ENCODE results near the gene MORC4. TPM values are rescaled to one million over a fixed set of nuclear protein-coding genes. Genes with fewer than 3 reads are reported as not detected.

Gene MORC4
- total and polyA plus RNA-seq, 8 donors: 1.3 to 33.8 (median 6.6) TPM

DNA sequence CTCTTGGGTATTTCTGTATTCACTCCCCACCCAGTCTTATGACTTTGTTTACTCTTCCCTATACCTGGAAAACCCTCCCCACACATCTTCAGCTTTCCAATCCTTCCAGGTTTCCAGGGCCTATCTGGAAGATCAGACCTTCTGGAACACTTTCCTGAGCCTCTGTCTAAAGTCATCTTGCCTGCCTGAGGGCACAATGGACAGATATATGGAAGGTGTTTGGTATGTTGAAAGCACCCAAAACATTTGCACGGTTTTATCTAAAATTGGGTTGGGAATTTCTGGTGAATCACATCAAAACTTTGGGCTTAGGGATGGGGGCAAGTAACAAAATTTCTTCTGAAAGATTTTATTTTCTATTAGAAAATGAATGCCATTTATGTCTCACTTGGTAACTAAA, 63.8 kb downstream of the MORC4 start:
- TF ChIP-seq, protein P1, sequence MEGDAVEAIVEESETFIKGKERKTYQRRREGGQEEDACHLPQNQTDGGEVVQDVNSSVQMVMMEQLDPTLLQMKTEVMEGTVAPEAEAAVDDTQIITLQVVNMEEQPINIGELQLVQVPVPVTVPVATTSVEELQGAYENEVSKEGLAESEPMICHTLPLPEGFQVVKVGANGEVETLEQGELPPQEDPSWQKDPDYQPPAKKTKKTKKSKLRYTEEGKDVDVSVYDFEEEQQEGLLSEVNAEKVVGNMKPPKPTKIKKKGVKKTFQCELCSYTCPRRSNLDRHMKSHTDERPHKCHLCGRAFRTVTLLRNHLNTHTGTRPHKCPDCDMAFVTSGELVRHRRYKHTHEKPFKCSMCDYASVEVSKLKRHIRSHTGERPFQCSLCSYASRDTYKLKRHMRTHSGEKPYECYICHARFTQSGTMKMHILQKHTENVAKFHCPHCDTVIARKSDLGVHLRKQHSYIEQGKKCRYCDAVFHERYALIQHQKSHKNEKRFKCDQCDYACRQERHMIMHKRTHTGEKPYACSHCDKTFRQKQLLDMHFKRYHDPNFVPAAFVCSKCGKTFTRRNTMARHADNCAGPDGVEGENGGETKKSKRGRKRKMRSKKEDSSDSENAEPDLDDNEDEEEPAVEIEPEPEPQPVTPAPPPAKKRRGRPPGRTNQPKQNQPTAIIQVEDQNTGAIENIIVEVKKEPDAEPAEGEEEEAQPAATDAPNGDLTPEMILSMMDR (IDR thresholded peaks at IDR 0.05): no peak
- TF ChIP-seq EP300 (IDR thresholded peaks at IDR 0.05): no peak
- TF ChIP-seq POLR2AphosphoS5 (IDR thresholded peaks at IDR 0.05): no peak
- no peak for TF ChIP-seq POLR2A (IDR thresholded peaks at IDR 0.05)
- Histone ChIP-seq H3K27me3 (peaks cover 0 to 10% (median 0%) of the 10 kb centered on the region in 3 donors), H3K27ac (no peak overlapping the region), H3K36me3 (peaks cover 0 to 8% (median 4%) of the 10 kb centered on the region in 4 donors), H3K4me1 (peaks cover 0 to 12% (median 4%) of the 10 kb centered on the region in 4 donors), H3K9me3 (no peaks in the 10 kb centered on the region), H3K4me3 (no peak overlapping the region)
- no peak for DNase-seq
- intact Hi-C loops (cut with DNase I; ENCODE audit: low total_unique reads): no loop called here
- WGBS, 5 donors: 52 to 91% (median 83%) methylated on average over 1 of the region's 1 CpG

- WGBS, 5 donors: 59 to 74% (median 67%) methylated on average over 4 of the region's 4 CpGs
- Histone ChIP-seq H3K4me3 (no peak overlapping the region), H3K27ac (no peak overlapping the region), H3K27me3 (peaks cover 0 to 10% (median 0%) of the 10 kb centered on the region in 3 donors), H3K36me3 (peaks cover 0 to 8% (median 0%) of the 10 kb centered on the region in 4 donors), H3K9me3 (no peaks in the 10 kb centered on the region), H3K4me1 (peaks cover 0 to 12% (median 4%) of the 10 kb centered on the region in 4 donors)
- intact Hi-C loops (cut with DNase I; ENCODE audit: low total_unique reads): no loop called here
- DNase-seq: no peak
- TF ChIP-seq POLR2AphosphoS5 (IDR thresholded peaks at IDR 0.05): no peak
- no peak for TF ChIP-seq POLR2A (IDR thresholded peaks at IDR 0.05)
- no peak for TF ChIP-seq EP300 (IDR thresholded peaks at IDR 0.05)
- TF ChIP-seq, protein P1 (IDR thresholded peaks at IDR 0.05): no peak
These were observed 64.8 kb downstream of the MORC4 start for GRCh38 chrX:106935175-106935574.

DNA sequence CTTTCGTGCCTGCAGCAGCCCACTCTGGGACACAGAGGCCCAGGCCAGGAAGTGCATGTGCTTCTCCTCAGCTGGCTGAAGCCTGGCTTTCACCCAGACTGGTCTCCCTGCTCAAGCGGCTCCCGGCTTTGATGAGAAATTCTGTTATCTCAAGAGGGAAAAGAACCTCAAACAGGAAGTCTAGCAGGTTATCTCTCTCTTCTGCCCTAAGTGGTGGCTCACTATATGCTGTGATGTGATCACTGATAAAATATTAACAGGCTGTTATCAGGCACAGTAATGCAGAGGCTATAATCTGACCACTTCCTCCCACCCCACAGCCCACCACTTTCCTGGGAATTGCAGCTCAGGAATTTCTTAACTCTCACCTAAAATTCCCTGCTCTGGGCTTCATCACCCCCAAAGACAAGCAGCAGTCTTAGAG, 66.5 kb downstream of the MORC4 start:
- whole genome bisulfite sequencing, 5 donors: 0 to 24% (median 18%) methylated on average over 3 of the region's 3 CpGs
- intact Hi-C loops (cut with DNase I; ENCODE audit: low total_unique reads): no loop called here
- Histone ChIP-seq H3K4me3 (no peak overlapping the region), H3K36me3 (peaks cover 0 to 8% (median 0%) of the 10 kb centered on the region in 4 donors), H3K27me3 (peaks cover 0 to 11% (median 0%) of the 10 kb centered on the region in 3 donors), H3K4me1 (peaks cover 0 to 12% (median 4%) of the 10 kb centered on the region in 4 donors), H3K9me3 (no peaks in the 10 kb centered on the region), H3K27ac (no peak overlapping the region)
- peak in 1 of 3 donors; percentile 20 for TF ChIP-seq POLR2AphosphoS5 (IDR thresholded peaks at IDR 0.05)
- TF ChIP-seq, protein P1 (IDR thresholded peaks at IDR 0.05): no peak
- DNase-seq: peak; percentile 54 to 62

DNA sequence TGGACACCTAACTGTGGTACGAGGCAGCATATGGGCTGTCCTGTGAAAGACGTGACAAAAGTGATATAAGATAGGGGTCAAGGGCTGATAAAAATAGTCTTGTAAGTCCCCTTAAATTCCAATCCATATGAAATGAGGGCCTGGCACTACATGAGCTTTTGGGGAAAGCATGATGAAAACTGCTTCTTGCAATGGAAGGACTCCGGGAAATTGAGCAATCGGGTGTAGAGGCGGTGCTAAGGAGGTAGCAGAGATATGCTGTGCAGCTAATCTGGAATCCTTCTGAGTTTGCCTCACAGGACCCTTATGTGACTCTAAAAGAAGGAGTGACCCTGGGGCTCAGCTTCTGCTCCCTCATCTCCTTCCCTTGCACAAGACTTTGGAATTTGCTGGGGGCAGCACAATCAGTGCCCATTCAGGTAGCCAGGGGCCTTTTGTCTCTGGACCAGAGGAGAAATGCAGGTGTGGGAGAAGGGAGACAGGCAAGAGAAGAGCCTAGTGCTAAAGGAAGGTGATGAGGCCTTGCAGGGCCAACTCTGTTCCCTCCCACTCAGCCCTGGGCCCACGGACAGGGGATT, 67.0 kb downstream of the MORC4 start:
- no peak overlapping the region for H3K27ac ChIP-seq
- WGBS, 5 donors: 37 to 81% (median 43%) methylated on average over 5 to 6 of the region's 6 CpGs
- no peak for DNase-seq

More for the DNA sequence above, 67.0 kb downstream of the MORC4 start:
- TF ChIP-seq EP300 (IDR thresholded peaks at IDR 0.05) (no peak), POLR2A (IDR thresholded peaks at IDR 0.05) (no peak), POLR2AphosphoS5 (IDR thresholded peaks at IDR 0.05) (no peak)
- TF ChIP-seq, protein P1 (IDR thresholded peaks at IDR 0.05): no peak
- Histone ChIP-seq H3K36me3 (peaks cover 0 to 8% (median 0%) of the 10 kb centered on the region in 4 donors), H3K4me1 (peaks cover 0 to 12% (median 4%) of the 10 kb centered on the region in 4 donors), H3K27me3 (peaks cover 0 to 16% (median 0%) of the 10 kb centered on the region in 3 donors), H3K9me3 (no peaks in the 10 kb centered on the region), H3K4me3 (no peak overlapping the region)
- intact Hi-C loops (cut with DNase I; ENCODE audit: low total_unique reads): no loop called here
